GM12874 (cell line): ENCODE data around the gene SLC4A11.

Experiments used
- TF ChIP-seq, protein P1 (sequence below): IDR thresholded peaks from 2 replicates; pipeline ENCODE4 v1.5.1; 2011; ENCODE audit warnings: low read depth, mild to moderate bottlenecking, control low read depth, low read length, moderate library complexity; ENCODE audit not compliant: insufficient read depth

The SLC4A11 gene

DNA sequence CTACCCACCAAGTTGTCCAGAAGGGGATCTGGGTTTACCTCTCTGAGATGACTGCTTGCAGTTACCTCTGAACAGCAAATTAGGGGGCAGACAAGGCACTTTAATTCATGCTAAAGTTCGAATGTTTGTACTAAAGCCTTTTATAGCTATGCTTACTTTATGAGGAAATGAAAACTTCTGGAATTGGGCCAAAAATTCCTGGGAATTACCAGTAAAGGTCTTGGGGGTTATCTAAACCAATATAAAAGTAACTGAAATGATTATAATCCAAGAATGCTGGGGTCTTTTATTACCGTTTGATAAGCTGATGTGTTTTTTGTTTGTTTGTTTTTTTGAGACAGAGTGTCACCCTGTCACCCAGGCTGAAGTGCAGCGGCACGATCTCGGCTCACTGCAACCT, 57.7 kb downstream of the SLC4A11 start:
- TF ChIP-seq, protein P1, sequence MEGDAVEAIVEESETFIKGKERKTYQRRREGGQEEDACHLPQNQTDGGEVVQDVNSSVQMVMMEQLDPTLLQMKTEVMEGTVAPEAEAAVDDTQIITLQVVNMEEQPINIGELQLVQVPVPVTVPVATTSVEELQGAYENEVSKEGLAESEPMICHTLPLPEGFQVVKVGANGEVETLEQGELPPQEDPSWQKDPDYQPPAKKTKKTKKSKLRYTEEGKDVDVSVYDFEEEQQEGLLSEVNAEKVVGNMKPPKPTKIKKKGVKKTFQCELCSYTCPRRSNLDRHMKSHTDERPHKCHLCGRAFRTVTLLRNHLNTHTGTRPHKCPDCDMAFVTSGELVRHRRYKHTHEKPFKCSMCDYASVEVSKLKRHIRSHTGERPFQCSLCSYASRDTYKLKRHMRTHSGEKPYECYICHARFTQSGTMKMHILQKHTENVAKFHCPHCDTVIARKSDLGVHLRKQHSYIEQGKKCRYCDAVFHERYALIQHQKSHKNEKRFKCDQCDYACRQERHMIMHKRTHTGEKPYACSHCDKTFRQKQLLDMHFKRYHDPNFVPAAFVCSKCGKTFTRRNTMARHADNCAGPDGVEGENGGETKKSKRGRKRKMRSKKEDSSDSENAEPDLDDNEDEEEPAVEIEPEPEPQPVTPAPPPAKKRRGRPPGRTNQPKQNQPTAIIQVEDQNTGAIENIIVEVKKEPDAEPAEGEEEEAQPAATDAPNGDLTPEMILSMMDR: no peak

DNA sequence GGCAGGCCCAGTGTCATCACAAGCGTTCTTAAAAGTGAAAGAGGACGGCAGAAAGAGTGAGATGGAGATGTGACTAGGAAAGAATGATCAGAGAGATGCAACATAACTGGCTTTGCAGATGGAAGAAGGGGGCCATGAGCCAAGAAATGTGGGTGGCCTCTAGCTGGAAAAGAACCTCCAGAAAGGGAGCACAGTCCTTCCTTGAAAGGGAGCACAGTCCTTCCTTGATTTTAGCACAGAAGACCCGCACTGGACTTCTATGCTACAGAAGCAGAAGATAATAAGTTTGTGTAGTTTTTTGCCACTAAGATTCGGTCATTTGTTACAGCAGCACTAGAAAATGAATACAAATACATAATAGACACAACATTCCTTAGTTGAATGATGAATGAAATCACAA, 58.7 kb downstream of the SLC4A11 start:
- TF ChIP-seq, protein P1: no peak

DNA sequence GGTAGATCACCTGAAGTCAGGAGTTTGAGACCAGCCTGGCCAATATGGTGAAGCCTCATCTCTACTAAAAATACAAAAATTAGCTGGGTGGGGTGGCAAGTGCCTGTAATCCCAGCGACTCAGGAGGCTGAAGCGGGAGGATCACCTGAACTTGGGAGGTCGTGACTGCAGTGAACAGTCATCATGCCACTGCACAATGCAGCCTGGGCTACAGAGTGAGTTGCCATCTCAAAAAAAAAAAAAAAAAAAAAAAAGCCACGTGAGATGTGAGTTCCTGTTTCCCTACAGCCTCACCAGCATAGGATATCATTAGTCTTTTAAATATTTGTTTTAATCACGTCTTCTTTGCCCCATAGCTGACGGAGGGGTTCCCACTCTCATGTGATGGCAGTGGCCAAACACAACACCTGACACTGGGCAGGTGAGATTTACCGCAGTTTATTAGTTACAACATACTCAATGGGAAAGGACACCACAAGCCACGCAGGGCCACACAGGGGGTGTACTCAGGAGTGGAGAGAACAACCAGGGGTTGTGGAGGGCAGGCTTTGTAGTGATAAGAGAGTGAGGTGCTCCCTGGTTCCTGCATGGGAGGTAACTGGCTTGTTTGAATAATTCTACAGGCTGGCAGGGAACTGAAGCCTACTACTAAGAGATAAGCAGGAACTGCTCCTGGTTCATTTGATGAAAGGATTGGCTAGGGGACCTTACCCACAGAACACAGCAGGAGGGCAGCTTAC, 61.1 kb downstream of the SLC4A11 start:
- TF ChIP-seq, protein P1: no peak
